Measurements from ENCODE around the gene FBXO21.
"Not testable (repeated sequence)": the region's sequence is repeated elsewhere in the genome, so short reads cannot be mapped to it uniquely, and the experiment has no call there.

- TF ChIP-seq CTCF (IDR thresholded peaks at IDR 0.05; ENCODE audit: low read length); EZH2 (optimal IDR thresholded peaks at IDR 0.05; ENCODE audit: low read depth, low read length); EZH2phosphoT487 (IDR thresholded peaks at IDR 0.05; ENCODE audit: low read length): not testable (repeated sequence)
These were observed 30.7 kb upstream of the FBXO21 start for GRCh38 chr12:117220947-117221346.

Measured in MM.1S (cell line).